ENCODE measurements around the gene RETSAT.
"Not testable (repeated sequence)": the region's sequence is repeated elsewhere in the genome, so short reads cannot be mapped to it uniquely, and the experiment has no call there.

Gene RETSAT

DNA sequence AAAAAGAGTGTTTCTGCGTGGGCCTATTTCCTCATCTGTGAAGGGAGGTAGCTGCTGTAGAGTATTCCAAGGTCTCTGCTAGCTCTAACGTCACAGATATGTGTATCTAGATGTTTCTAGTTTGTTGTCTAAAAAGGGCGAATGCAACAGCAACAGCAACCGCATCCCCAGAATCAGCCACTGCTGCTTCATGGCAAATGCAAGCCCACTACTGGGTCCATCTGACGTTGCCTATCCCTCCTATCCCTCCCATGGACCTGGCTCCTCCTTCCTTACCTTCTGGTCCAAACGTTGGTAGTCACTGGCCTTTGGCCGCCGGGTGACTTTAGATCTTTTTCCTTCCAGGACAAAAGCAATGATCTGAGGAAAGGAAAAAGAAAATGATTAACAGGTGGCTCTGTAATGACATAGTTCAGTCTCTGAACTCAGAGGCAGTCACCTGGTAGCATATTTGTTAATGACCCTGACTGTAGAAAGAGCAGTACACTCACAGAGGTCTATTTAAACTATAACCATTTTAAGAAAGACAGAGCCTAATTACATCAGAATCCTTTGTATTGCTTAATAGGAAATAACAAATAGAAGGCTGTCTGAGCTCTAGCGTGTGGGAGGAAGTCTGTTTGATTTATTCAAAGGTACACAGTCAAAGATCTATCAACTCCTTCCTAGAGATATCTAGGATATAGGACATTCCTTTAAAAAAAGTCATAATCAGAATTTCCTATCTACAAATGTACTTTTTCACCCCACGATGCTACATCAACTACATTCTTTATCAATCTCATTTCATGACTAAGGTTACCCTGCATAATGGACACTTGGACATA, 29.5 kb downstream of the RETSAT start:
- Histone ChIP-seq H3K79me2 (ENCODE audit: control insufficient read depth, insufficient read depth, low read length) (peaks cover 25% of the 10 kb centered on the region), H3K27ac (ENCODE audit: low read depth, low read length) (no peak overlapping the region)
- no CpG with 5 or more reads among the region's 10 CpGs for WGBS (ENCODE audit: extremely low coverage, insufficient coverage, low lambda C conversion rate)

DNA sequence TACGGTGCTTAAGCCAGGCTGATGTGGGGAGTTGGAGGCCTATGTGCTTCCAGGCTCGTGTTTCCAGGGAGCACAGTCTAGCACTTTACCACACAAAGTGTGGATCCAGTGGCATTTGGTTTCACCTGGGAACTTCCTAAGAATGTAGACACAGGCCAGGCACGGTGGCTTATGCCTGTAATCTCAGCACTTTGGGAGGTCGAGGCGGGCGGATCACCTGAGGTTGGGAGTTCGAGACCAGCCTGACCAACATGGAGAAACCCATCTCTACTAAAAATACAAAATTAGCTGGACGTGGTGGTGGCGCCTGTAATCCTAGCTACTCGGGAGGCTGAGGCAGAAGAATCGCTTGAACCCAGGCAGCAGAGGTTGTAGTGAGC, 30.4 kb downstream of the RETSAT start:
- H2BK120ac ChIP-seq (ENCODE audit: low read depth, low read length); H3K9ac ChIP-seq (ENCODE audit: low read length); H3K4me1 ChIP-seq (ENCODE audit: control insufficient read depth, low read depth, low read length); H2AK5ac ChIP-seq (ENCODE audit: low read length); H3K18ac ChIP-seq (ENCODE audit: low read length); H3K27me3 ChIP-seq (ENCODE audit: insufficient read depth, low read length, poor library complexity); H3K4me2 ChIP-seq (ENCODE audit: low read length); H4K8ac ChIP-seq (ENCODE audit: low read depth, low read length); H3K56ac ChIP-seq (ENCODE audit: low read length); H2BK5ac ChIP-seq (ENCODE audit: low read length); H3K4ac ChIP-seq (ENCODE audit: low read depth, low read length); H3K4me3 ChIP-seq (ENCODE audit: low read length); H2BK15ac ChIP-seq (replicated peaks; ENCODE audit: low read depth); H3K23ac ChIP-seq (ENCODE audit: low read length); H3K27ac ChIP-seq (ENCODE audit: low read depth, low read length); H4K5ac ChIP-seq (ENCODE audit: low read length): not testable (repeated sequence)
- no CpG with 5 or more reads among the region's 11 CpGs for WGBS (ENCODE audit: extremely low coverage, insufficient coverage, low lambda C conversion rate)
- DNase-seq = peak; percentile 38
- Histone ChIP-seq H3K79me1 (ENCODE audit: low read length) (peaks cover 26% of the 10 kb centered on the region), H3K79me2 (ENCODE audit: control insufficient read depth, insufficient read depth, low read length) (peaks cover 25% of the 10 kb centered on the region), H3K36me3 (ENCODE audit: control insufficient read depth, insufficient read depth, low read length) (peaks cover 14% of the 10 kb centered on the region)

More for the DNA sequence above, 29.5 kb downstream of the RETSAT start:
- Histone ChIP-seq H4K5ac (ENCODE audit: low read length) (no peak overlapping the region), H2BK5ac (ENCODE audit: low read length) (no peak overlapping the region), H4K8ac (ENCODE audit: low read depth, low read length) (no peak overlapping the region), H3K4ac (ENCODE audit: low read depth, low read length) (no peak overlapping the region), H3K4me1 (ENCODE audit: control insufficient read depth, low read depth, low read length) (peaks cover 10% of the 10 kb centered on the region), H2BK15ac (replicated peaks; ENCODE audit: low read depth) (no peak overlapping the region), H3K56ac (ENCODE audit: low read length) (peak overlapping the region; percentile 34), H3K23ac (ENCODE audit: low read length) (no peak overlapping the region), H3K36me3 (ENCODE audit: control insufficient read depth, insufficient read depth, low read length) (peaks cover 14% of the 10 kb centered on the region), H3K18ac (ENCODE audit: low read length) (no peak overlapping the region), H3K9ac (ENCODE audit: low read length) (no peak overlapping the region), H3K4me2 (ENCODE audit: low read length) (no peak overlapping the region), H3K4me3 (ENCODE audit: low read length) (no peak overlapping the region), H3K79me1 (ENCODE audit: low read length) (peaks cover 26% of the 10 kb centered on the region), H3K27me3 (ENCODE audit: insufficient read depth, low read length, poor library complexity) (no peaks in the 10 kb centered on the region), H2BK120ac (ENCODE audit: low read depth, low read length) (no peak overlapping the region), H2AK5ac (ENCODE audit: low read length) (no peak overlapping the region)
- no peak for DNase-seq

DNA sequence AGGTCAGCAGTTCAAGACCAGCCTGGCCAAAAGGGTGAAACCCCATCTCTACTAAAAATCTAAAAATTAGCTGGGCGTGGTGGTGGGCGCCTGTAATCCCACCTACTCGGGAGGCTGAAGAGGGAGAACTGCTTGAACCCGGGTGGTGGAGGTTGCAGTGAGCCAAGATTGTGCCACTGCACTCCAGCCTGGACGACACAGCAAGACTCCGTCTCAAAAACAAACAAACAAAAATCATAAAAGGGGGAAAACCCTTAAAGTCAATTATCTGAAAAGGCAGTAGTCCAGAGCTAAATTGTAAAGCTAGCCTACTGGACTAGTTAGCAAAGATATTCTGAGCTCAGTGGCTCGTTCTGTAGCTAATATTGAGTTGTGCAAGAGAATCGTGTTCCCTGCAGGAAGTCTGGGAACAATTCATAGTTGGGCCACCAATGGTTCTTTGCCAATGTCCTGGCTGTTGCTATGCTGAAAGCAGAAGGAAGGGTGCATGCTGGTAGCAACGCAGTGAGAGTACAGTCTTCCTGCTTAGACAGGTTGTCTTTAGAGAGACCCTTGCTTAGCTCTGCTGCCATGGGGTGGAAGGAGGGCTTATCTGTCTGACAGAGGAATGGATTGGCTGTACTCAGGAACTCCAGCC, 30.9 kb downstream of the RETSAT start:
- H3K23ac ChIP-seq (ENCODE audit: low read length) = no peak overlapping the region
- H3K36me3 ChIP-seq (ENCODE audit: control insufficient read depth, insufficient read depth, low read length) = peaks cover 16% of the 10 kb centered on the region
- peaks cover 10% of the 10 kb centered on the region for H3K4me1 ChIP-seq (ENCODE audit: control insufficient read depth, low read depth, low read length)
- H3K4me3 ChIP-seq (ENCODE audit: low read length) = no peak overlapping the region
- no peak overlapping the region for H3K4me2 ChIP-seq (ENCODE audit: low read length)
- no peak overlapping the region for H3K27ac ChIP-seq (ENCODE audit: low read depth, low read length)
- H3K79me1 ChIP-seq (ENCODE audit: low read length) = peaks cover 27% of the 10 kb centered on the region
- no peak overlapping the region for H2AK5ac ChIP-seq (ENCODE audit: low read length)
- no peak overlapping the region for H4K8ac ChIP-seq (ENCODE audit: low read depth, low read length)
- H3K27me3 ChIP-seq (ENCODE audit: insufficient read depth, low read length, poor library complexity) = no peaks in the 10 kb centered on the region
- no peak overlapping the region for H3K56ac ChIP-seq (ENCODE audit: low read length)
- H3K9ac ChIP-seq (ENCODE audit: low read length) = no peak overlapping the region
- H3K4ac ChIP-seq (ENCODE audit: low read depth, low read length) = no peak overlapping the region
- no peak for DNase-seq
- peaks cover 25% of the 10 kb centered on the region for H3K79me2 ChIP-seq (ENCODE audit: control insufficient read depth, insufficient read depth, low read length)
- no peak overlapping the region for H4K5ac ChIP-seq (ENCODE audit: low read length)
- WGBS (ENCODE audit: extremely low coverage, insufficient coverage, low lambda C conversion rate) = no CpG with 5 or more reads among the region's 9 CpGs
- no peak overlapping the region for H2BK15ac ChIP-seq (replicated peaks; ENCODE audit: low read depth)
- H3K18ac ChIP-seq (ENCODE audit: low read length) = no peak overlapping the region
- H2BK5ac ChIP-seq (ENCODE audit: low read length) = no peak overlapping the region
- no peak overlapping the region for H2BK120ac ChIP-seq (ENCODE audit: low read depth, low read length)

DNA sequence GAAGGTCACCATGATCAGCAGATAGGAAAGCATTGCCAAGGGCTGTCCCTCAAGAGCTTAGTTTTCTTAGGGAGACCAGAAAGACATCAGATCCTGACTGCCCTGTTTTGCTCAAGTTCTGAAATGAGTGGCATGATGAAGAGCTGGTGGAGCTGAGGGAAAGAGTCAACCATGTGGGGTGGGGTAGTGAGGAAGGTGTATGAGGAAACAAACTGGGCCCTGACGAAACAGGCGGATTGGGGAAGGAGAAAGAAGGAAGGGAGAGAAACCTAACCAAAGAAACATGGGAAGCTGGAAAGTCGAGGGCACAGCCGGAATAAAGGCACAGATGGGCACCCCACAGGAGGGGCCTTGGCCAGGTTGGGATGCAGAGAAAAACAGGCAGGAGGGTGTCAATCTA, 34.5 kb downstream of the RETSAT start:
- Histone ChIP-seq H3K4me1 (ENCODE audit: control insufficient read depth, low read depth, low read length) (no peaks in the 10 kb centered on the region), H3K27ac (ENCODE audit: low read depth, low read length) (no peak overlapping the region), H2BK5ac (ENCODE audit: low read length) (no peak overlapping the region), H3K36me3 (ENCODE audit: control insufficient read depth, insufficient read depth, low read length) (peaks cover 14% of the 10 kb centered on the region), H4K8ac (ENCODE audit: low read depth, low read length) (no peak overlapping the region), H2BK120ac (ENCODE audit: low read depth, low read length) (no peak overlapping the region), H3K56ac (ENCODE audit: low read length) (no peak overlapping the region), H3K79me2 (ENCODE audit: control insufficient read depth, insufficient read depth, low read length) (peaks cover 3% of the 10 kb centered on the region), H2AK5ac (ENCODE audit: low read length) (no peak overlapping the region), H3K4me2 (ENCODE audit: low read length) (no peak overlapping the region), H3K18ac (ENCODE audit: low read length) (no peak overlapping the region), H3K27me3 (ENCODE audit: insufficient read depth, low read length, poor library complexity) (no peaks in the 10 kb centered on the region), H3K23ac (ENCODE audit: low read length) (no peak overlapping the region), H3K9ac (ENCODE audit: low read length) (no peak overlapping the region), H3K79me1 (ENCODE audit: low read length) (peaks cover 10% of the 10 kb centered on the region), H3K4me3 (ENCODE audit: low read length) (no peak overlapping the region), H4K5ac (ENCODE audit: low read length) (no peak overlapping the region), H3K4ac (ENCODE audit: low read depth, low read length) (no peak overlapping the region), H2BK15ac (replicated peaks; ENCODE audit: low read depth) (no peak overlapping the region)
- WGBS (ENCODE audit: extremely low coverage, insufficient coverage, low lambda C conversion rate) = no CpG with 5 or more reads among the region's 4 CpGs
- DNase-seq = no peak

DNA sequence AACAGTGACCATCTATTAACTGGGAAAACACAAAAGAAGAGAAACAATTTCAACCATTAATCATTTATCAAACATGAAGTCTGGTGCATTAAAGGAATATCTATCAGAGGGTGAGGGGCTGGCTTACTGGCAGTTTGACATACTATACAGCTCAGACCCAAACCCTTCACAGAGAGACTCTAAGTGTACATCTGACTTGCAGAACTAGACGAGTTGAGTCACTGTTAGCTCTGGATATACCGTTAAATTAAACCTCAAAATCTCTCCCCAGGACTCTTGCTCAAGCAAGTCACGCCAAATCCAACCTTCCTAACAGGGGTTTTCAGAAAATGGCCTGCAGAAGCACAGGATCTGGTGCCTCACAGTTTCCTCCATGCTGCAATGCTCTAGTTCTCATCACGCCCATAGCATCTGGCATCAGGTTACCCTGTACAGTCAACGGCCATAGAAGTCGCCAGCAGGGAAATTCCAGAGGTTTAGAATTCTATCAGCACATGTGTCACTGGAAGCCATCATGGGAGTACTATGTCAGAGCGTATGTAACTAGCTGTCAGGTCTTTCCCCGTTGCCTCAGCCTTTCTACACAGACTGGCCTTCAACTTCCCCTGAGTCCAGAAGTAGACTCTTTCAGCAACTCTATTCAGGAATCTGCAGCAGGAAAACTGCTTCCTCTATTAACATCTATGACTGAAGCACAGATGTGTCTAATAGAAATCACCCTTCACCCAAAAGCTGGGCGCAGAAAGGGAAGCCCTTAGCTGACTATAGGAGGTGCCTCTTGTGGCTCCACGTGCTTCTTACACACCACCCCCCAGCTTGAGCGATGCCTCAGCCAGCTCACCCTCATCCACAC, 35.9 kb downstream of the RETSAT start:
- Histone ChIP-seq H3K79me2 (ENCODE audit: control insufficient read depth, insufficient read depth, low read length) (no peaks in the 10 kb centered on the region), H3K27me3 (ENCODE audit: insufficient read depth, low read length, poor library complexity) (no peaks in the 10 kb centered on the region), H4K5ac (ENCODE audit: low read length) (no peak overlapping the region), H3K36me3 (ENCODE audit: control insufficient read depth, insufficient read depth, low read length) (peaks cover 8% of the 10 kb centered on the region), H3K9ac (ENCODE audit: low read length) (no peak overlapping the region), H3K4me3 (ENCODE audit: low read length) (no peak overlapping the region), H3K4me1 (ENCODE audit: control insufficient read depth, low read depth, low read length) (no peaks in the 10 kb centered on the region), H3K79me1 (ENCODE audit: low read length) (peaks cover 6% of the 10 kb centered on the region), H2BK120ac (ENCODE audit: low read depth, low read length) (no peak overlapping the region), H2AK5ac (ENCODE audit: low read length) (no peak overlapping the region), H2BK5ac (ENCODE audit: low read length) (no peak overlapping the region), H3K56ac (ENCODE audit: low read length) (no peak overlapping the region), H3K23ac (ENCODE audit: low read length) (no peak overlapping the region), H2BK15ac (replicated peaks; ENCODE audit: low read depth) (no peak overlapping the region), H3K4ac (ENCODE audit: low read depth, low read length) (no peak overlapping the region), H3K18ac (ENCODE audit: low read length) (no peak overlapping the region), H3K27ac (ENCODE audit: low read depth, low read length) (no peak overlapping the region), H3K4me2 (ENCODE audit: low read length) (no peak overlapping the region), H4K8ac (ENCODE audit: low read depth, low read length) (no peak overlapping the region)
- no CpG with 5 or more reads among the region's 11 CpGs for WGBS (ENCODE audit: extremely low coverage, insufficient coverage, low lambda C conversion rate)
- no peak for DNase-seq
